Parathyroid adenoma (tissue), 2 donors: ENCODE measurements around the gene PLA2R1.
A peak's percentile ranks its signal among the peaks of the same experiment; 100 is the strongest.

Source experiments
- H2AFZ ChIP-seq: fragments of 300-600 bp; sonication (generic); one replicate; pipeline ENCODE4 v1.7.0; 2017; ENCODE audit warnings: antibody characterized with exemption, mild to moderate bottlenecking
- H3K27ac ChIP-seq: fragments of 300-600 bp; sonication (generic); one replicate; pipeline ENCODE4 v1.7.0; 2017
- H3K27me3 ChIP-seq: fragments of 300-600 bp; sonication (generic); one replicate; pipeline ENCODE4 v1.7.0; 2017; ENCODE audit warnings: low read length; ENCODE audit not compliant: control insufficient read depth, insufficient read depth
- H3K36me3 ChIP-seq: fragments of 300-600 bp; sonication (generic); one replicate; pipeline ENCODE4 v1.7.0; 2017; ENCODE audit warnings: low read length; ENCODE audit not compliant: control insufficient read depth, insufficient read depth
- H3K4me1 ChIP-seq: fragments of 300-600 bp; sonication (generic); one replicate; pipeline ENCODE4 v1.7.0; 2017; ENCODE audit warnings: control low read depth
- H3K4me2 ChIP-seq: fragments of 300-600 bp; sonication (generic); one replicate; pipeline ENCODE4 v1.7.0; 2017; ENCODE audit warnings: low read length
- H3K4me3 ChIP-seq: fragments of 300-600 bp; sonication (generic); one replicate; pipeline ENCODE4 v1.7.0; 2017; ENCODE audit warnings: low read depth, low read length
- H3K79me2 ChIP-seq: fragments of 300-600 bp; sonication (generic); one replicate; pipeline ENCODE4 v1.7.0; 2017; ENCODE audit warnings: control low read depth
- H3K9ac ChIP-seq: fragments of 300-600 bp; sonication (generic); one replicate; pipeline ENCODE4 v1.7.0; 2017; ENCODE audit warnings: mild to moderate bottlenecking
- H3K9me3 ChIP-seq: fragments of 300-600 bp; sonication (generic); one replicate; pipeline ENCODE4 v1.7.0; 2017; ENCODE audit warnings: low read length; ENCODE audit not compliant: control insufficient read depth
- CTCF ChIP-seq: fragments of 300-600 bp; sonication (generic); IDR thresholded peaks from one replicate; pipeline ENCODE4 v1.7.0; 2017; ENCODE audit warnings: antibody characterized with exemption, mild to moderate bottlenecking
- donor health status: primary hyperparathyroidism.

PLA2R1 gene

GRCh38 chr2:160096409-160096808 is 34.0 kb upstream of the PLA2R1 start:
- Histone ChIP-seq H3K4me2 (no peak overlapping the region), H3K4me3 (no peak overlapping the region), H3K79me2 (no peaks in the 10 kb centered on the region), H3K4me1 (no peaks in the 10 kb centered on the region), H3K9ac (no peak overlapping the region), H3K27me3 (no peaks in the 10 kb centered on the region), H3K9me3 (no peaks in the 10 kb centered on the region), H2AFZ (no peak overlapping the region), H3K36me3 (no peaks in the 10 kb centered on the region), H3K27ac (no peak overlapping the region)
- TF ChIP-seq CTCF, result no peak

- Histone ChIP-seq H3K9ac (no peak overlapping the region), H3K79me2 (no peaks in the 10 kb centered on the region), H2AFZ (no peak overlapping the region), H3K36me3 (no peaks in the 10 kb centered on the region), H3K4me1 (no peaks in the 10 kb centered on the region), H3K27me3 (no peaks in the 10 kb centered on the region), H3K9me3 (no peaks in the 10 kb centered on the region), H3K4me2 (no peak overlapping the region), H3K4me3 (no peak overlapping the region), H3K27ac (no peak overlapping the region)
- no peak for TF ChIP-seq CTCF
Measured at GRCh38 chr2:160092445-160092844, 30.0 kb upstream of the PLA2R1 start.

- no peak overlapping the region for H3K9ac ChIP-seq
- no peaks in the 10 kb centered on the region for H3K27me3 ChIP-seq
- H3K36me3 ChIP-seq, result no peaks in the 10 kb centered on the region
- H3K27ac ChIP-seq, result no peak overlapping the region
- no peaks in the 10 kb centered on the region for H3K4me1 ChIP-seq
- no peaks in the 10 kb centered on the region for H3K79me2 ChIP-seq
- no peak for TF ChIP-seq CTCF
- no peak overlapping the region for H2AFZ ChIP-seq
- no peak overlapping the region for H3K4me3 ChIP-seq
- no peak overlapping the region for H3K4me2 ChIP-seq
- no peaks in the 10 kb centered on the region for H3K9me3 ChIP-seq
Measured at GRCh38 chr2:160091381-160091780, 29.0 kb upstream of the PLA2R1 start.

- Histone ChIP-seq H2AFZ (no peak overlapping the region), H3K79me2 (no peaks in the 10 kb centered on the region), H3K36me3 (no peaks in the 10 kb centered on the region), H3K9me3 (no peaks in the 10 kb centered on the region), H3K4me3 (no peak overlapping the region), H3K9ac (no peak overlapping the region), H3K27me3 (no peaks in the 10 kb centered on the region), H3K4me2 (no peak overlapping the region), H3K4me1 (no peaks in the 10 kb centered on the region), H3K27ac (no peak overlapping the region)
- TF ChIP-seq CTCF, result no peak
Measured at GRCh38 chr2:160087854-160088745, 25.7 kb upstream of the PLA2R1 start.

- no peak overlapping the region for H3K4me2 ChIP-seq
- no peaks in the 10 kb centered on the region for H3K4me1 ChIP-seq
- H3K36me3 ChIP-seq, result no peaks in the 10 kb centered on the region
- H3K4me3 ChIP-seq, result no peak overlapping the region
- H3K79me2 ChIP-seq, result no peaks in the 10 kb centered on the region
- no peaks in the 10 kb centered on the region for H3K27me3 ChIP-seq
- no peak overlapping the region for H2AFZ ChIP-seq
- no peak overlapping the region for H3K9ac ChIP-seq
- no peak overlapping the region for H3K27ac ChIP-seq
- peak; percentile 12 for TF ChIP-seq CTCF
- no peaks in the 10 kb centered on the region for H3K9me3 ChIP-seq
Measured at GRCh38 chr2:160085662-160086061, 23.2 kb upstream of the PLA2R1 start.
